Adrenal gland (tissue), 5 donors: ENCODE results near the gene CNTN4.
"Not testable (repeated sequence)": the region's sequence is repeated elsewhere in the genome, so short reads cannot be mapped to it uniquely, and the experiment has no call there.

Experiments
- CTCF ChIP-seq, 6 experiments: fragments of 450-650 bp in 4 of 6; fragments of 200-600 bp in 2 of 6; sonication (generic) in 1 of 6; IDR thresholded peaks; 1 replicate in 5 of 6; 2 replicates in 1 of 6; pipeline versions ENCODE4 v1.5.1 to v1.8.0; 2016 to 2021; ENCODE audit warnings: antibody characterized with exemption in 6 of 6, mild to moderate bottlenecking in 2 of 6, moderate library complexity in 1 of 6
- POLR2A ChIP-seq, 2 donors: fragments of 450-650 bp; IDR thresholded peaks; one replicate each; pipeline ENCODE4 v1.6.1; 2017; ENCODE audit warnings: antibody characterized with exemption in 2 of 2, mild to moderate bottlenecking in 2 of 2, moderate library complexity in 1 of 2
- donor health status: DM: no; HTN: no; CAD: no.

- not testable (repeated sequence) for TF ChIP-seq POLR2A, CTCF (IDR thresholded peaks at IDR 0.05)
These were observed 15.1 kb upstream of the CNTN4 start for GRCh38 chr3:2083558-2083957.
